Endothelial cell of umbilical vein (primary cell): ENCODE results near the gene SAP30L. TPM values are rescaled to one million over a fixed set of nuclear protein-coding genes. Genes with fewer than 3 reads are reported as not detected.

ENCODE experiments used
- BruUV-seq: library from RNA; stranded (reverse); fragments of 400-500 nt; replicated peaks from 2 replicates; lab custom pipeline; 2021; lab: Mats Ljungman, UMichigan
- CTCF ChIA-PET: fragments of 300-600, 350-600 bp; sonication (Branson Sonifier 250); formaldehyde crosslinking; loops from one replicate; lab custom pipeline; 2021; ENCODE audit warnings: antibody characterized with exemption, inconsistent platforms; lab: Charles Lee
- POLR2A ChIA-PET: fragments of 300-600, 350-600 bp; sonication (Branson Sonifier 250); formaldehyde crosslinking; loops from one replicate; lab custom pipeline; 2021; ENCODE audit warnings: antibody characterized with exemption, inconsistent platforms; lab: Charles Lee
- DNase-seq: peaks from one replicate; pipeline ENCODE4 v3.0.0-alpha.2; 2011; ENCODE audit warnings: low read depth, low spot score
- FAIRE-seq: peaks from 2 replicates; lab custom pipeline; 2011; peaks lifted over from hg19 to GRCh38; lab: Jason Lieb, UNC
- H2AFZ ChIP-seq: 2 replicates; pipeline ENCODE4 v1.6.0; 2012; ENCODE audit warnings: low read depth, low read length, control low read depth, inconsistent platforms
- H3K27ac ChIP-seq: 2 replicates; pipeline ENCODE4 v1.5.1; 2011; ENCODE audit warnings: low read depth, mild to moderate bottlenecking, control low read depth, low read length, moderate library complexity; ENCODE audit not compliant: insufficient read depth
- H3K27me3 ChIP-seq, 2 experiments: 2 replicates each; pipeline versions ENCODE4 v1.6.0 to v1.6.1; 2011; ENCODE audit warnings: low read length in 2 of 2, mixed read lengths in 1 of 2; ENCODE audit not compliant: control insufficient read depth in 2 of 2, insufficient read depth in 2 of 2
- H3K36me3 ChIP-seq, 2 experiments: 2 replicates in 1 of 2; 3 replicates in 1 of 2; pipeline ENCODE4 v1.5.1; 2011; ENCODE audit warnings: low read length in 2 of 2, mild to moderate bottlenecking in 1 of 2, moderate library complexity in 1 of 2; ENCODE audit not compliant: control insufficient read depth in 2 of 2, insufficient read depth in 2 of 2; ENCODE audit errors: extremely low read depth in 1 of 2
- H3K4me1 ChIP-seq: 3 replicates; pipeline ENCODE4 v1.5.1; 2011; ENCODE audit warnings: mild to moderate bottlenecking, low read length; ENCODE audit not compliant: control insufficient read depth, insufficient read depth; ENCODE audit errors: extremely low read depth
- H3K4me2 ChIP-seq: 2 replicates; pipeline ENCODE4 v1.6.1; 2011; ENCODE audit warnings: low read length, control low read depth, mixed read lengths; ENCODE audit not compliant: insufficient read depth
- H3K4me3 ChIP-seq, 3 experiments: fragments of 200-600 bp in 1 of 3; sonication (generic), shearing (Covaris generic) in 1 of 3; replicated peaks in 1 of 3; 2 replicates each; pipeline ENCODE4 v1.5.1; 2011 to 2016; ENCODE audit warnings: control low read depth in 3 of 3, low read length in 3 of 3, mild to moderate bottlenecking in 2 of 3, inconsistent platforms in 1 of 3, low read depth in 1 of 3, moderate library complexity in 1 of 3; ENCODE audit not compliant: insufficient read depth in 1 of 3
- H3K79me2 ChIP-seq: 2 replicates; pipeline ENCODE4 v1.6.0; 2012; ENCODE audit warnings: low read length, inconsistent platforms; ENCODE audit not compliant: control insufficient read depth, insufficient read depth
- H3K9ac ChIP-seq: replicated peaks from 2 replicates; pipeline ENCODE3; 2011; ENCODE audit warnings: low read length, control low read depth; ENCODE audit not compliant: insufficient read depth; ENCODE audit errors: extremely low read depth
- H3K9me1 ChIP-seq: replicated peaks from 3 replicates; pipeline ENCODE4 v1.6.0; 2011; ENCODE audit warnings: mild to moderate bottlenecking, low read length; ENCODE audit not compliant: control insufficient read depth, insufficient read depth; ENCODE audit errors: extremely low read depth
- H3K9me3 ChIP-seq: replicated peaks from 2 replicates; pipeline ENCODE4 v1.5.1; 2012; ENCODE audit warnings: low read length, inconsistent platforms; ENCODE audit not compliant: control insufficient read depth, insufficient read depth
- H4K20me1 ChIP-seq: replicated peaks from 2 replicates; pipeline ENCODE3; 2011; ENCODE audit warnings: mild to moderate bottlenecking, low read length; ENCODE audit not compliant: control insufficient read depth, insufficient read depth; ENCODE audit errors: extremely low read depth
- CTCF ChIP-seq, 2 donors: IDR thresholded peaks; 1 replicate in 1 of 2; 2 replicates in 1 of 2; pipeline ENCODE4 v1.5.1; 2011; ENCODE audit warnings: low read length in 2 of 2, mild to moderate bottlenecking in 2 of 2, moderate library complexity in 2 of 2, control low read depth in 1 of 2, inconsistent platforms in 1 of 2, low read depth in 1 of 2; ENCODE audit not compliant: insufficient read depth in 1 of 2; ENCODE audit errors: extremely low read depth in 1 of 2
- EZH2 ChIP-seq: IDR thresholded peaks from 2 replicates; pipeline ENCODE4 v1.6.1; 2012; ENCODE audit warnings: borderline replicate concordance, low read depth, mild to moderate bottlenecking, moderate library complexity, low read length, inconsistent platforms; ENCODE audit not compliant: severe bottlenecking
- FOS ChIP-seq: IDR thresholded peaks from 2 replicates; pipeline ENCODE4 v1.6.1; 2011; ENCODE audit warnings: mild to moderate bottlenecking, low read length, moderate library complexity, borderline replicate concordance; ENCODE audit not compliant: insufficient read depth
- GATA2 ChIP-seq: IDR thresholded peaks from 2 replicates; pipeline ENCODE4 v1.7.0; 2011; ENCODE audit warnings: low read depth, mild to moderate bottlenecking, moderate library complexity, mixed read lengths, low read length; ENCODE audit not compliant: insufficient read length, insufficient read depth
- JUN ChIP-seq: IDR thresholded peaks from 2 replicates; pipeline ENCODE4 v1.6.1; 2011; ENCODE audit warnings: borderline replicate concordance, low read depth; ENCODE audit not compliant: insufficient read length, insufficient read depth
- MYC ChIP-seq: IDR thresholded peaks from one replicate; pipeline ENCODE4 v1.6.1; 2011; ENCODE audit warnings: mild to moderate bottlenecking, low read depth, low read length
- POLR2A ChIP-seq: IDR thresholded peaks from 2 replicates; pipeline ENCODE4 v1.6.1; 2012; ENCODE audit warnings: low read depth, mild to moderate bottlenecking, control low read depth, low read length
- POLR2AphosphoS5 ChIP-seq: IDR thresholded peaks from 2 replicates; pipeline ENCODE4 v1.6.1; 2012; ENCODE audit warnings: low read depth, mild to moderate bottlenecking, control low read depth, low read length, moderate library complexity; ENCODE audit not compliant: insufficient read depth
- dilution Hi-C: fragments of 300-500 bp; cut with MboI; formaldehyde crosslinking; loops from one replicate; pipeline ENCODE4 v1.15.0; 2019; ENCODE audit warnings: low sequenced_read_pairs; ENCODE audit not compliant: extremely low pct_ligation_motif_present
- intact Hi-C: fragments of 100-400 bp; cut with micrococcal nuclease; formaldehyde crosslinking; loops from one replicate; pipeline ENCODE4 v1.10.0; 2022
- polyA plus RNA-seq, 4 experiments: library from polyadenylated mRNA; depleted of rRNA in 3 of 4; stranded (reverse) in 3 of 4; unstranded in 1 of 4; fragments of >200 nt; gene quantifications; 2 replicates each; pipeline versions ENCODE4 v1.2.1 to v1.2.3, GENCODE V29; 2011 to 2012; ENCODE audit warnings: missing spikeins in 1 of 4
- total RNA-seq: library from RNA; stranded (reverse); gene quantifications from 2 replicates; pipeline ENCODE4 v1.2.3, GENCODE V29; 2021

The SAP30L gene
- total and polyA plus RNA-seq, 2 donors (not counting 3 experiments of a cell fraction or from before 2014, with no cell fraction given): 18.1 to 37.8 TPM

- FAIRE-seq: no peak
- BruUV-seq: no TSS peak
- CTCF ChIA-PET: no interaction called here
- Histone ChIP-seq H3K9me1 (no peaks in the 10 kb centered on the region), H4K20me1 (no peaks in the 10 kb centered on the region), H3K4me2 (no peak overlapping the region), H2AFZ (no peak overlapping the region), H3K4me1 (no peaks in the 10 kb centered on the region), H3K36me3 (peaks cover 7 to 36% of the 10 kb centered on the region in 2 experiments), H3K4me3 (no peak overlapping the region), H3K27ac (no peak overlapping the region), H3K27me3 (no peaks in the 10 kb centered on the region), H3K79me2 (no peaks in the 10 kb centered on the region), H3K9ac (no peak overlapping the region), H3K9me3 (no peaks in the 10 kb centered on the region)
- intact Hi-C loops: no loop called here
- no peak for TF ChIP-seq POLR2AphosphoS5
- TF ChIP-seq FOS: no peak
- no peak for TF ChIP-seq GATA2
- TF ChIP-seq EZH2: no peak
- TF ChIP-seq CTCF (IDR thresholded peaks at IDR 0.05; ENCODE audit: extremely low read depth in 1 of 2, insufficient read depth in 1 of 2, low read depth in 1 of 2, low read length in 2 of 2): no peak
- no peak for TF ChIP-seq POLR2A
- no peak for TF ChIP-seq MYC
- TF ChIP-seq JUN: no peak
- DNase-seq: no peak
- POLR2A ChIA-PET: no interaction called here
- dilution Hi-C loops: no loop called here
Measured at GRCh38 chr5:154412316-154412715, 33.5 kb upstream of the SAP30L start.
